Thyroid gland (tissue), 4 donors: ENCODE data around the gene AHI1. TPM values are rescaled to one million over a fixed set of nuclear protein-coding genes. Genes with fewer than 3 reads are reported as not detected.
"Not testable (repeated sequence)": the region's sequence is repeated elsewhere in the genome, so short reads cannot be mapped to it uniquely, and the experiment has no call there.

Experiments
- DNase-seq, 2 donors: peaks; one replicate each; pipeline ENCODE4 v3.0.0-alpha.2; 2019
- H3K27ac ChIP-seq, 3 donors: fragments of 200-600 bp; sonication (generic); 1 replicate in 2 of 3; 2 replicates in 1 of 3; pipeline ENCODE4 v1.5.1; 2016 to 2019; ENCODE audit warnings: mild to moderate bottlenecking in 1 of 3, moderate library complexity in 1 of 3
- H3K27me3 ChIP-seq: fragments of 200-600 bp; sonication (generic); one replicate; pipeline ENCODE4 v1.5.1; 2019
- H3K36me3 ChIP-seq, 2 donors: fragments of 200-600 bp; sonication (generic); one replicate each; pipeline ENCODE4 v1.5.1; 2016 to 2019
- H3K4me1 ChIP-seq, 2 donors: fragments of 200-600 bp; sonication (generic); one replicate each; pipeline ENCODE4 v1.5.1; 2017 to 2019
- H3K4me3 ChIP-seq, 3 donors: fragments of 200-600 bp; sonication (generic); replicated peaks in 1 of 3; 1 replicate in 2 of 3; 2 replicates in 1 of 3; pipeline ENCODE4 v1.5.1; 2016; ENCODE audit warnings: mild to moderate bottlenecking in 1 of 3
- H3K9me3 ChIP-seq: fragments of 200-600 bp; sonication (generic); one replicate; pipeline ENCODE4 v1.5.1; 2017
- POLR2A ChIP-seq, 2 donors: fragments of 450-650 bp; IDR thresholded peaks; one replicate each; pipeline ENCODE4 v1.6.1; 2017; ENCODE audit warnings: antibody characterized with exemption in 2 of 2, mild to moderate bottlenecking in 2 of 2, moderate library complexity in 1 of 2
- WGBS, 2 donors: methylation state at CpG; one replicate each; pipeline ENCODE4 v1.1.5; 2017; 5-methylcytosine and 5-hydroxymethylcytosine counted together
- intact Hi-C: fragments of 100-400 bp; cut with DNase I; formaldehyde crosslinking; loops from one replicate; pipeline ENCODE4 v1.15.1; 2023
- total RNA-seq, 4 donors: library from RNA; depleted of rRNA; stranded (reverse); fragments of >200 nt; gene quantifications; one replicate each; pipeline ENCODE4 v1.2.3, GENCODE V29; 2016
- TF ChIP-seq, protein P1 (sequence below), 6 experiments: fragments of 200-600 bp in 3 of 6; fragments of 450-650 bp in 3 of 6; sonication (generic) in 3 of 6; IDR thresholded peaks; one replicate each; pipeline ENCODE4 v1.5.1; 2016 to 2019; ENCODE audit warnings: antibody characterized with exemption in 6 of 6, mild to moderate bottlenecking in 2 of 6, inconsistent platforms in 1 of 6, moderate library complexity in 1 of 6

AHI1 gene
- total RNA-seq, 4 donors from 2014 or later: 25.5 to 53.3 (median 42.1) TPM

DNA sequence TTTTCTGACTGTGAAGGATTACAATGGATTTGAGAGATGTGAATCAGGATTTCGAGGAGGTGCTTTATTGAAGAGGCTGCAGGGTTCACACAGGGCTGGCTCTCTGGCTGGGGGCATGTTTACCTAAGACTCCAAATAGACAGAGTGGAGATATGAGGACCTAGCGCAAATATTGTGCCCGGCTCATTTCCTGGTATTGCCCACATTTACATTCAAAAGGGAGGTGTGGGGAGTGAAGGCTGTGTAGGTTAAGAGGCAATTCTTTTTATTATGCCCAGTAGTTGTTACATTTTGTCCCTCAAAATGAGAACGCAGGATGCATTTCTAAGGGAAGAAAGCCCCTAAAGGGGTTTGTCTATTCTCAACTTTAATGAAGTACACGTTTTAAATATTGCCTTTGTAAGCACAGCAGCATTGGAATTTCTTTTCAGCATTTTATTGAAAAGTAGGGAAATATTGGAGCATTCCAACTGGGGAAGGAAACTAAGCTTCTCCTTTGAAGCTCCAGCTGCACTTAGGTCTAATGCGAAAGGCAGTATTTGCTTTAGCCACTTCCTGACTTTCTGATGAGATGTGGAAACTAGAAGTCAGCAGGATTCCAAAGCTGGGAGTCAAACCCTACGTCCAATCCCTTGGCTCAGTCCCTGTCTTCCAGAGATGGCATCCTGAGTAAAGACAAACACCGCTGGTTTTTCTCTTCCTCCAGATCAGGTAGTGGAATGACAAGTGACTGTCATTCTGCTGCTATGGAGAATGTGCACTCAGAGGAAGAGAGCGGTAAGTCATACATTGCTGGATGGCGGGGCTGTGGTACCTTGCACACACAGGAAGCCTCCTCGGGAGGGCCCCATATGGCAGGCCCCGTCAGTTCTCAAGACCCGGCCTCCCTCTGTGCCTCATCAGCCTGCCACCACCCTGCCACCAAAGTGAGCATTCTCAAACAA, 245.8 kb downstream of the AHI1 start:
- no peaks in the 10 kb centered on the region for H3K27me3 ChIP-seq
- H3K36me3 ChIP-seq: no peaks in the 10 kb centered on the region
- no peaks in the 10 kb centered on the region for H3K9me3 ChIP-seq
- intact Hi-C loops: no loop called here
- 65 to 66% methylated on average over 13 of the region's 13 CpGs for WGBS, 2 donors
- no peak overlapping the region for H3K4me3 ChIP-seq
- TF ChIP-seq, protein P1, sequence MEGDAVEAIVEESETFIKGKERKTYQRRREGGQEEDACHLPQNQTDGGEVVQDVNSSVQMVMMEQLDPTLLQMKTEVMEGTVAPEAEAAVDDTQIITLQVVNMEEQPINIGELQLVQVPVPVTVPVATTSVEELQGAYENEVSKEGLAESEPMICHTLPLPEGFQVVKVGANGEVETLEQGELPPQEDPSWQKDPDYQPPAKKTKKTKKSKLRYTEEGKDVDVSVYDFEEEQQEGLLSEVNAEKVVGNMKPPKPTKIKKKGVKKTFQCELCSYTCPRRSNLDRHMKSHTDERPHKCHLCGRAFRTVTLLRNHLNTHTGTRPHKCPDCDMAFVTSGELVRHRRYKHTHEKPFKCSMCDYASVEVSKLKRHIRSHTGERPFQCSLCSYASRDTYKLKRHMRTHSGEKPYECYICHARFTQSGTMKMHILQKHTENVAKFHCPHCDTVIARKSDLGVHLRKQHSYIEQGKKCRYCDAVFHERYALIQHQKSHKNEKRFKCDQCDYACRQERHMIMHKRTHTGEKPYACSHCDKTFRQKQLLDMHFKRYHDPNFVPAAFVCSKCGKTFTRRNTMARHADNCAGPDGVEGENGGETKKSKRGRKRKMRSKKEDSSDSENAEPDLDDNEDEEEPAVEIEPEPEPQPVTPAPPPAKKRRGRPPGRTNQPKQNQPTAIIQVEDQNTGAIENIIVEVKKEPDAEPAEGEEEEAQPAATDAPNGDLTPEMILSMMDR (IDR thresholded peaks at IDR 0.05): no peak
- no peak for TF ChIP-seq POLR2A (IDR thresholded peaks at IDR 0.05)
- no peak for DNase-seq
- no peak overlapping the region for H3K27ac ChIP-seq
- no peaks in the 10 kb centered on the region for H3K4me1 ChIP-seq

DNA sequence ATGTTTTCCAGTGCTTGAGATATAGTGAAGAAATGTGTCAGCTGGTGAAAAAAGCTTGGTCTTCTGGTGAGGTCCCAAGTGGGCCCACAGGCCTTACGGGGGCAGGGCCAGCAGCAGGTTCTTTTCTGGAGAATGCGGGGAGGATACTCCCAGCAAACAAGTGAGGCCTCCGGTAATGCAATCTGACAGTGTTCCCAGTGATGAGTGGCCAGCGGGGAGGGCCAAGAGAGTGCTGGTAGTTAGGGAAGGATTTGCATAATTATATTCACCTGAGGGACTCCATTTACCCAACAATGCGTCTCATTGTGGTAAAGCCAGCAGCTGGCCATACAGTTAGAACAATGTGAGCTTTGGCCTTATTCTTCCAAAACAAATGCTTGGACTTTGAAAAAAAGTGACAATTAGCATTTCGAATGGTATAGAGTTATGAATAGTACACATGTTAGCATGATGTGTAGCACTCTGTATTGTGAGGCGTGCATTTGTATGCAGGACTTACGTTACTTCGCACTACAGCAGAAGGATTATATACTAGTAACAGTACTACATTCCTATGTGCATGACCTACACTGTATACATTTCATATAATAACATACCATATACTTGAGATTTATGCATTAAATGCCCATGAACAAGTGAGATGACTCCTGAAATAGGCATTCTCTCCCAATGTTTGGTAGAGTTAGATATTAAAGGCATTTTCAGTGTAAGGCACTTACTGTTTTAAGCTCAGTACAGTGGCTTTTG, 246.6 kb downstream of the AHI1 start:
- TF ChIP-seq, protein P1 (IDR thresholded peaks at IDR 0.05): no peak
- no peak for TF ChIP-seq POLR2A (IDR thresholded peaks at IDR 0.05)
- Histone ChIP-seq H3K27ac (no peak overlapping the region), H3K4me1 (no peaks in the 10 kb centered on the region), H3K27me3 (no peaks in the 10 kb centered on the region), H3K4me3 (no peak overlapping the region), H3K9me3 (no peaks in the 10 kb centered on the region), H3K36me3 (no peaks in the 10 kb centered on the region)
- intact Hi-C loops: no loop called here
- 89% methylated on average over 9 of the region's 9 CpGs for WGBS, 2 donors
- DNase-seq: no peak

DNA sequence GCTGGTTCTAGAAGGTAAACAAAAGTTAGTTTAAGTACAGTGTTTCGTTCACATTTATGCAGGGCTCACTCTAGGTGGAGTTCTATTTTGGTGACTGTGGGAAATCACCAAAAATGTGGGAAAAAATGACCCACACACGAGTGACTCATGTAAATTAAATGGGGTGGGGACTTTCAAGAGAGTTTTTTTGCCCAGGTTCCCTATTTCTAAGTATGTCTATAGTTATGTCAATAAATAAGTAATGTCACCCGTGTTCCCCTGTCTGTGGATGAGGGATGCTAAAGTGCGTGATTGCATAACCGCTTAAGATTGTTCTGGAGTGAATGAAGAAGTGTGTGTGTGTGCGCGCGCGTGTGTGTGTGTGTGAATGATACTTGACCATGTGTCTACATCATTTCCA, 247.3 kb downstream of the AHI1 start:
- WGBS, 2 donors: 88% methylated on average over 9 of the region's 9 CpGs
- no peaks in the 10 kb centered on the region for H3K27me3 ChIP-seq
- H3K36me3 ChIP-seq: no peaks in the 10 kb centered on the region

DNA sequence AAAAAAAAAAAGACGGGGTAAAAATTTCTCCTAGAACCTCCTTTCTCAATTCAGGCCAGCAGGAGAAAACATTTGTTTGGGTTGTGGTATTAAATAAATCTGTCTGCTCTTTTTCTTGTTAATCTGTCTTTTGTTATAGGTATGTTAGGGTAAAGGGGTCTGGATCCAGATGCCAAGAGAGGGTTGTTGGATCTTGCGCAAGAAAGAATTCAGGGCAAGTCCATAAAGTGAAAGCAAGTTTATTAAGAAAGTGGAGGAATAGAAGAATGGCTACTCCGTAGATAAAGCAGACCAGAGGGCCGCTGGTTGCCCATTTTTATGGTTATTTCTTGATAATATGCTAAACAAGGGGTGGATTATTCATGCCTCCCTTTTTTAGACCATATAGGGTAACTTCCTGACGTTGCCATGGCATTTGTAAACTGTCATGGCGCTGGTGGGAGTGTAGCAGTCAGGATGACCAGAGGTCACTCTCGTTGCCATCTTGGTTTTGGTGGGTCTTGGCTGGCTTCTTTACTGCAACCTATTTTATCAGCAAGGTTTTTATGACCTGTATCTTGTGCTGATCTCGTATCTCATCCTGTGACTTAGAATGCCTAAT, 251.0 kb downstream of the AHI1 start:
- DNase-seq, H3K9me3 ChIP-seq, H3K4me1 ChIP-seq, H3K27ac ChIP-seq, H3K36me3 ChIP-seq, H3K4me3 ChIP-seq, intact Hi-C loops, H3K27me3 ChIP-seq: not testable (repeated sequence)
- WGBS, 2 donors: 86 to 92% methylated on average over 8 of the region's 8 CpGs

More for the DNA sequence above, 247.3 kb downstream of the AHI1 start:
- TF ChIP-seq, protein P1 (IDR thresholded peaks at IDR 0.05): no peak
- TF ChIP-seq POLR2A (IDR thresholded peaks at IDR 0.05): no peak
- intact Hi-C loops: no loop called here
- H3K9me3 ChIP-seq: no peaks in the 10 kb centered on the region
- no peak overlapping the region for H3K27ac ChIP-seq
- H3K4me3 ChIP-seq: no peak overlapping the region
- no peaks in the 10 kb centered on the region for H3K4me1 ChIP-seq
- no peak for DNase-seq

DNA sequence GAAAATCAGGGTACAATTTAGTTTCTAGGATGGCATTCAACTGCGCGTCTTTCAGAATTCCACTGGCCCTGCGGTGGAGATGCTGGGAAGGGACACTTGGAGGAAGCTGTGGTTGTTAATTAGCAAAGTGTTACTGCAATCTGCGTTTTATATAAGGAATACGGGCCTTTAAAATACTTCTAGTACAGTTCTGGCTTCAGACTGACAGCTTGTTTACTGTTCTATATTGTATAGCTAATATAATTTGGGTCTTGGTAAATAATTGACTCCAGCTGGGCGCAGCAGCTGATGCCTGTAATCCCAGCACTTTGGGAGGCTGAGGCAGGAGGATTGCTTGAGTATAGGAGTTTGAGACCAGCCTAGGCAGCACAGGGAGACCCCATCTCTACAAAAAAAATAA, 252.7 kb downstream of the AHI1 start:
- Histone ChIP-seq H3K36me3 (no peaks in the 10 kb centered on the region), H3K4me1 (no peaks in the 10 kb centered on the region), H3K27ac (no peak overlapping the region), H3K9me3 (no peaks in the 10 kb centered on the region), H3K4me3 (no peak overlapping the region), H3K27me3 (no peaks in the 10 kb centered on the region)
- WGBS, 2 donors: 91 to 95% methylated on average over 6 of the region's 6 CpGs
- intact Hi-C loops: no loop called here
- no peak for TF ChIP-seq POLR2A (IDR thresholded peaks at IDR 0.05)
- TF ChIP-seq, protein P1 (IDR thresholded peaks at IDR 0.05): no peak
- DNase-seq: no peak
